HT-29 (cell line): ENCODE data around the gene TGM5. TPM values are rescaled to one million over a fixed set of nuclear protein-coding genes. Genes with fewer than 3 reads are reported as not detected.
"Not testable (repeated sequence)": the region's sequence is repeated elsewhere in the genome, so short reads cannot be mapped to it uniquely, and the experiment has no call there.

Experiments used
- DNase-seq: peaks from one replicate; pipeline ENCODE4 v3.0.0-alpha.2; 2015; ENCODE audit warnings: low spot score
- total RNA-seq: library from RNA; depleted of rRNA; stranded (reverse); fragments of >200 nt; shearing (Covaris generic); gene quantifications from 2 replicates; pipeline ENCODE4 v1.2.3, GENCODE V29; 2014

The TGM5 gene
- total RNA-seq, 1 experiment from 2014 or later = not detected

- DNase-seq = no peak
Observed at GRCh38 chr15:43275740-43276562, 9.2 kb upstream of the TGM5 start.

DNA sequence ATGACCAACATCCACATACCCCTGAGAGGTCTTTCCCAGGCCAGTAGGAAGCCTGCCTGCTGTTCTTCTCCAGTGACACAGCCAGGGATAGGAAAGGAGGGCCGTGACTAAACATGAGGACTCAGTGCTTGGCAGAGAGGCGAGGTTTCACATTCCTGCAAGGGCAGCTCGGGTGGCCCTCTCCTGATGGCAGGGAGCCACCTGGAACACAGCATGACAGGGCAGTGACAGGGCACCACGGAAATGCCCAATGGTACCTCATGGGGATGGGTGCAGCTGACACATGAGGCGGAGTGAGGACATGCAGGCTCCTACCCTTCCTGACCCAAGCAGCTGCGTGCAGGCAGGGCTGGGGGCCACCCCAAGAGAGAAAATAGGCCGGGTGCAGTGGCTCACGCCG, 7.4 kb upstream of the TGM5 start:
- DNase-seq = no peak

- DNase-seq = no peak
Observed at GRCh38 chr15:43273243-43273642, 6.5 kb upstream of the TGM5 start.

- DNase-seq = not testable (repeated sequence)
Observed at GRCh38 chr15:43271908-43272307, 5.2 kb upstream of the TGM5 start.

DNA sequence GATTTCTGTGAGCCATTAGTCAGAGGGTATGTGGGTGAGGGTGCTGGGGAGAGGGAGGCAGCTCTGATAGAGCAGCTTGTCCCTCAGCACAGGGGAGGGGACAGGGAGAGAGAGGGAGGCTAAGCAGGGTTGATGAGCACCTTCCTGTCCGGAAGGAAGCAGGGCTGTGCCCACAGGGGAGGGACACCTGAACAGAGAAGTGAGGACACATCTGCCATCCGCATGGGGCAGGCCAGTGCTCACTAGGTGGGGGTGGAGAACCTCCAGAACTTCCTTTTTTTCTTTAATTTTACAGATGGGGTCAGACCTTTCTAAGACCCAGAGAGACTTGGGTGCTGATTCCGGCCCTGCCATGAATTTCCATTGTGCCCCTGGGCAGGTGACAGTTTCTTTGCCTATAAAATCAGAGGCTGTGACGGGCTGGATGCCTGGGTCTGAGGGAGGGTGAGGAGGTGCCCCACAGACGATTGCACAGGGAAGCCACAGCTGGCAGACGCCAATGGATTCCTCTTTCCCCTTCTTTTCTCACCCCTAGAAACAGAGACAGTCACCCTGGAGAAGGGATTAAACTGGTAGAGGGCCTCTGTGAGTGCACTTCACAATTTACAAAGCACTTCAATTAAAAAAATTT, 4.1 kb upstream of the TGM5 start:
- DNase-seq = no peak

GRCh38 chr15:43270113-43270665, 3.5 kb upstream of the TGM5 start:
- no peak for DNase-seq

- DNase-seq = no peak
Observed at GRCh38 chr15:43268111-43269105, 1.7 kb upstream of the TGM5 start.

GRCh38 chr15:43267439-43267838, 711 bp upstream of the TGM5 start:
- no peak for DNase-seq

GRCh38 chr15:43266386-43266785, 342 bp downstream of the TGM5 start:
- no peak for DNase-seq

DNA sequence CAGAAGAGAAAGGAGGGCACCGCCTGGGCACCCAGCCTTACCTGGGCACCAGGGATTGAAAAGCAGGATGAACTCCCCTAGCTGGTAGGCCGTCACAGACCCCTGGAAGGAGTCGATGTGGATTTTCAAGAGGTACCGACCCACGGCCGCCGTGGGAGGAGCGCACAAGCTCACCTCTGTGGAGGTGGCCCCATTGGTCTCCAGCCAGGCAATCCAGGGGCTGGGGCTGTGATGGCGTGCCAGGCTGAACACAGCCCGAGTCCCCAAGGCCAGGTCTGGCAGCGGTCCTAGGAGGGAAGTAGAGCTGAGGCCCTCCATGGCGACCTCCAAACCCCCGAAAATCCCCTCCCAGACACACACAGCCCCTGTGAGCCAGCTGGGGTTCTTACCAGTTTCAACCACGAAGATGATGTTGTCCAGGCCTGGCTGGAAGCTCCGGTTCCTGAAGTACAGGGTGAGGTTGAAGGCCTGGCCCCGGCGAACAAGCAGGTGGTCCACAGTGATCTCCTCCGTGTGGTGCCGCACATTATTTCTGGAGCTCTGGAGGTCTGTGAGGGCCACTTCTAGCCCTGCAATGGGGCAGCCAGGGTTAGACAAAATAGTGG, 6.6 kb downstream of the TGM5 start:
- no peak for DNase-seq

DNA sequence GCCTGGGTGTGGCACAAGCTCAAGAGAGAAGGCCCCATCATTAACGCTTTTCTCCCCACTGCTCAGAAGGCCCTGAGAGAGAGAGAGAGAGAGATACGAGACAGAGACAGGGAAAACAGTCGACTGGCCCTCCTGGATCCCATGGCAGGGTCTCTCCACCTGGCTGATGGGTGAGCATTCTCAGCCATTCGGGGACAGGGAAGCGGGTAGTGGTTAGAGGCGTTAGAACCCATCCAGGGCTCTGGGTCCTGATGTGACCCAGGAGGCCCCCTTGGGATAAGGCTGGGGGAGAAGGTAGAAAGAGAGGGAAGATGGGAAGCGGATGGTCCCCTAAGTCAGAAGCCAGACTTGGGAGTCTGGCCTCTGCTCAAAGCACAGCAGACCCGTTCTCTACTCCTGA, 7.9 kb downstream of the TGM5 start:
- DNase-seq = no peak

DNA sequence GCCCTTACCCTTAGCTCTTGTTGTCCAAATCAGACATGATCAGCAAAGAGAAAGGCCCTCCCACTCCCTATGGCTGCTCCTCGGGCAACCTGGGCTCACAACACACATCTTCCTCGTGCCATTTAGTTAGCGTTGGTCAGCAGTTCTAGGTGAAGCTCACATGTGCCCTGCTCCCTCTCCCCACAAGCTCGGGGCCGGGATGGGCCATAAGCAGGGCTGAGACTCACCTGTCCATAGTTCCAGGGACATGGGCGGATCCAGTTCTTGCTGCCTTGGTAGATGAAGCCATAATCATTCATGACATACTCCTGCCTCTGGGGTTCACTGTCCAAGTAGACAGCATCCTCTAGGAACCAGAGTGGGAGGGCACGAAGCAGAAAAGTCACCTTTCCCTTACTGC, 10.4 kb downstream of the TGM5 start:
- DNase-seq = no peak

DNA sequence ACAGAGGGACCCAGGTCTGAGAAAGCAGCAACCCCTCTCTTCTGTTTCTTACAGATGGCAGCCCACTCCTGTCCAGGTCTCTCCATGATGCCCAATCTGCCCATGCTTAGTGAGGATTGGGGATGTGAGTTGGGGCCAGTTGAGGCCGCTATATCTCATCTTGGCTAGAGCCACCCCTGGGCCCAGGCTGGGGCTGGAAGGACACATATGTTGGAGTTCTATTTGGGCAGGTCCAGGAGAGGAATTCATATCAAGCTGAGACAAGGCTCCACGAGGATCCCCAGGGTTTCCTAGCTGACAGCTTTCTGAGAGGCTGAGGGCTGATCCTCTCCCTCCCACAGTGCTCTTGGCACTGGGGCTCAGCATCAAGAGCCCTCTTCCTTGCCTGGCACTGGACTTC, 11.4 kb downstream of the TGM5 start:
- DNase-seq = no peak

DNA sequence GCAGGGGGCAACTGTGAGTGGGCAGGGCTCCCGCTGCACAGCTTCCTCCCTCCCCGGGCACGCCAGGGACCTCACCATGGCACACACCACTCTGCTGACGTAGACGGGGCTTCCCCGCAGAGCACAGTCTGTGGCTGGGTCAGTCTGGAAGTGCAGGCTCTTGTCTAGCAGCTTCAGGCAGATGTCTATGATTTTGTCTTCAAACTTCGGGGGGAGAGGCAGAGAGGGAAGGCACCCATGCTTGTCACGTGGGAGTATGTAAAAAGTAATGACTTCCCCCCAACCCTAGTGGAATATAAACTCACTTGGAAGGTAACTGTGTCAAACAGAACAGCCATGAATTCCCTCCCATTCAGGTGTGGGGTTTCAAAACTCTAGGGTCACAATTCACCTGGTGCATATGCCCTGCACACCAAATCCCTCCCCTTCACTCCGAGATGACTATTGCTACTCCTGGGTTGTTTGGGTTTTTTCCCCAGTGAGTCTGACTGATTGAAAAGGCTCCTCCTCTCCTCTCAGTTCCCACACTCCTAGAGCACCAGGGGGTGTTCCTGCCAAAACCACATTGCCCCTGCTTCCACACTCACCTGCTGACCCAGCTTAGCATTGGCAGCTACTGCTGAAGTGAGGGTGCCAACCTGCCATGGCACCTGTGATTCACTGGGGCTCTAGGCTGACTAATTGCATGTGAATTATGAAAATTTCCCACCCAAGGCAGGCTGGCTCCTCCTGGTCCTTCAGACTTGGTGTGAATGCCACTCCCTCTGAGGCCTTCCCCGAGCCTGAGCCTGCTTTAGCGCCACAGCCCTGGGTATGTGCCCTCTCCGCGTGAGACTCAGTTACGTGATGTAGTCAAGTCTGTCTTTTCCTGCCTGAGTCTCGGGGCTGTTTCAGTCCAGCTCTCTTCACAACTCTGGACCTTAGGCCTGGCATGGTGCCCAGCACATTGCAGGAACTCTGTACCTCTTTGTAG, 13.0 kb downstream of the TGM5 start:
- DNase-seq = no peak

DNA sequence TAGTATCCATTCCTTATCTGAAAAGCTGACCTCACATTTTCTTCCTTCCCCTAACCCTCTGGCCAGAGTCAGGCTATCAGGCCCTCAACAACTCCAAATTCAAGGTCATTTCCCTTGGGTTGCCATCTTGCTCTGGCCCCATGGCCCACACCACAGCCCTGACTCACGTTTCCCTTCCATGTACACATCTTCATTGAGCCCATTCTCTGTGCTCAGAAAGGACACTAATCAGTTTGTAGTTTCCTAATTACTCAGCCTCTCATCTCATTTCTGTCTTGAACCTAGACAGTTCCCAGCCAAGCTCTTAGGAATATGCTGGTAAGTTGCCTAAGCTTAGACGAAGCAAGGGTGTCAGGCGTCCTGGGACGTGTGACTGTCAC, 14.9 kb downstream of the TGM5 start:
- DNase-seq = no peak

DNA sequence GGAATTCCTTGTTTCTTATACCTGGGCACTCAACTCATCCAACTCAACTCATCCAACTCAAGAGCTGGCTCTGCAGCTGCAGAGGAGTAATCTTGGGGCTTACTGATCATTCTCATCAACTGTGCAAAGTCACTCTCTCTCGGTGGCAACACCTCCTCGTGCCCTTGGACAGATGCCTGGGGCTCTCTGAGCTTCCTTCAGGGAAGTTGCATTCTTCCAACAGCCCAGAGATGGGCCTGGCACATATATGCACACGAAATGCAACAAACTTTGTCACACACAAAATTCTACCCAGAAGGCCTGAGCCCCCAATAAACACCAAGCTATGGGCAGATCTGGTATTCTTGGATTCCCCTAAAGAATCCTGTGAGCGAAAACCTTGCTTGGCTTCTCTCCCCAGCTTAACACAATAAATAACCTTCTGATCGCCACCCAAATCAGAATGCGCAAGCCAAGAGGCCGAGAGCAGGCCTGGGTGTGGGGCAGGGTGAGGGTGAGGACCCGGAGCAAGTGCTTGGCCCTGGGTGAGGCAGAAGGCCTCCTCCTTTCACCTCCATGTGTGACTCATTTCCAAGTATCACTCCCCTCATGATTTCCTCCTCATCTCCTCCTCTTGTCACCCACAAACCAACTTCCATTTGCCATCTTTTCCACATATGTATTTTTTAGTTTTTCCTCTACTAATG, 15.4 kb downstream of the TGM5 start:
- DNase-seq = no peak

DNA sequence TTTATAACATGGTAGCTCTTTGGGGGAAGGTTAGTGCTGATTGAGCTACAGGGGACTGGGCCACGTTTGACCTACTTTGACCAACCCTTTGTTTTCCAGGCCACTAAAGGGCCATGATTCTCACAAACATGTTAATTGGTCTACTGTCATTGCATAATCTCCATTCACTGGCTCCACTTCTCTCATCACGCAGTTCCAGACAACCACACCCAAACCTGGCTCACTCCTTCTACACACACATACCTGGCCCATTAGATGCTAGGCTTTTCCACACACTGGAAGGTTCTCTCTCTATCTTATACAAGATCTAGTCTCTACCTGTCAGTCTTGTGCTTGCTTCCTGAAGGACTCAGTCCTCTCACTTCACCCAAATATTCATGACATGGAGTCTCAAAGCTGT, 15.9 kb downstream of the TGM5 start:
- no peak for DNase-seq

DNA sequence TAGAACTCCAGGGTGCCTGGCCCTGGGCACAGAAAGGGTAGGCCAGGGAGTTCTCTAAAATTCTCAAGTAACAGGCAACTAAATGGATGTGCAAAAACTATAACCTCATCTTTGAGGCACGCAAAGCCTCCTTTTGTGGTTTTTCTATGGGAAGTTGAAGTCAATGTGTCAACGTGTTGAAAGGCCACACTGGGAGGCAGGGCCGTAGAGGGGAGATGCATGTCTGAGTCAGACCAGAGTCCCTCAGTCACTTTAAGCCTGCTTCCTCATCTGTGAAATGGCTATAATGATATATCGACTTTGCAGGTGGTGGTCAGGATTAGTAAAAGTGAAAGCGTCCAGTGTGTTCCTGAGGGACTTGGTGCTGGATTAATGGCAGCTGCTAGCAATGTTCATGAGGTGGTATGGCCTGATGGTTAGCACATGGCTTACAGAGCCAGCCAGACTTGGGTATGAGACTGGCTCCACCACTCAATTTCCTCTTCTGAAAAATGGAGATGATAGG, 17.0 kb downstream of the TGM5 start:
- no peak for DNase-seq

DNA sequence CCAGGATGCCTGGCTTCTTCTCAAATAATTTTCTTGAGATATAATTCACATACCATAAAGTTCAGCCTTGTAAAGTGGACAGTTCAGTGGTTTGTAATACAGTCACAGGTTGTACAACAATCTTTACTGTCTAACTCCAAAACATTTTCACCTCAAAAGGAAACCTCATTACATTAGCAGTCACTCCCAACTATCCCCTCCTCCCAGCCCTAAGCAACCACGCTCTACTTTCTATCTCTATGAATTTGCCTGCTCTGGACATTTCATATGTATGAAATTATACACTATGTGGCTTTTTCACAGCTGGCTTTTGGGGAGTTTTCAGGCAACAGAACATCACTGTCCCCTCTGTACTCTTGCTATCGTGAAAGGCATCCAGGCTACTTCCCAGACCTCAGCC, 17.5 kb downstream of the TGM5 start:
- no peak for DNase-seq
